WERI-Rb-1 (cell line): ENCODE data around the gene RAPGEFL1.
A peak's percentile ranks its signal among the peaks of the same experiment; 100 is the strongest.

Experiments used
- DNase-seq: peaks from one replicate; pipeline ENCODE4 v3.0.0-alpha.2; 2020
- H3K27ac ChIP-seq: fragments of 250-450 bp; sonication (Bioruptor Pico); 2 replicates; pipeline ENCODE4 v1.5.1; 2020; ENCODE audit warnings: mild to moderate bottlenecking, moderate library complexity
- H3K27me3 ChIP-seq: fragments of 250-450 bp; sonication (Bioruptor Pico); 2 replicates; pipeline ENCODE4 v1.5.1; 2021; ENCODE audit warnings: mild to moderate bottlenecking, low read depth, moderate library complexity; ENCODE audit not compliant: insufficient read depth, severe bottlenecking
- H3K36me3 ChIP-seq: fragments of 250-450 bp; sonication (Bioruptor Pico); 2 replicates; pipeline ENCODE4 v1.5.1; 2020; ENCODE audit warnings: mild to moderate bottlenecking, moderate library complexity
- H3K4me3 ChIP-seq: 2 replicates; pipeline ENCODE4 v1.5.1; 2011; ENCODE audit warnings: low read depth, mild to moderate bottlenecking, control low read depth, low read length
- H3K9me3 ChIP-seq: fragments of 250-450 bp; sonication (Bioruptor Pico); 2 replicates; pipeline ENCODE4 v1.5.1; 2021; ENCODE audit warnings: mild to moderate bottlenecking, moderate library complexity; ENCODE audit not compliant: severe bottlenecking
- CTCF ChIP-seq: IDR thresholded peaks from 2 replicates; pipeline ENCODE4 v1.5.1; 2011; ENCODE audit warnings: low read depth, mild to moderate bottlenecking, control low read depth, inconsistent platforms, low read length

Gene RAPGEFL1

GRCh38 chr17:40180694-40181093, 3.4 kb downstream of the RAPGEFL1 start:
- DNase-seq = no peak
- H3K9me3 ChIP-seq = no peaks in the 10 kb centered on the region
- no peak overlapping the region for H3K27ac ChIP-seq
- TF ChIP-seq CTCF = no peak
- no peaks in the 10 kb centered on the region for H3K27me3 ChIP-seq
- H3K4me3 ChIP-seq = no peak overlapping the region
- H3K36me3 ChIP-seq = peaks cover 30% of the 10 kb centered on the region

GRCh38 chr17:40181205-40181604, 3.9 kb downstream of the RAPGEFL1 start:
- Histone ChIP-seq H3K36me3 (peaks cover 25% of the 10 kb centered on the region), H3K27ac (no peak overlapping the region), H3K9me3 (no peaks in the 10 kb centered on the region), H3K4me3 (no peak overlapping the region), H3K27me3 (no peaks in the 10 kb centered on the region)
- DNase-seq = no peak
- no peak for TF ChIP-seq CTCF

GRCh38 chr17:40182606-40183005, 5.3 kb downstream of the RAPGEFL1 start:
- no peak for TF ChIP-seq CTCF
- Histone ChIP-seq H3K27me3 (no peaks in the 10 kb centered on the region), H3K27ac (no peak overlapping the region), H3K36me3 (peaks cover 16% of the 10 kb centered on the region), H3K4me3 (no peak overlapping the region), H3K9me3 (no peaks in the 10 kb centered on the region)
- DNase-seq = no peak

GRCh38 chr17:40187238-40187637, 10.0 kb downstream of the RAPGEFL1 start:
- H3K27ac ChIP-seq = no peak overlapping the region
- no peaks in the 10 kb centered on the region for H3K27me3 ChIP-seq
- no peak for TF ChIP-seq CTCF
- H3K4me3 ChIP-seq = no peak overlapping the region
- peaks cover 22% of the 10 kb centered on the region for H3K36me3 ChIP-seq
- DNase-seq = no peak
- H3K9me3 ChIP-seq = no peaks in the 10 kb centered on the region

- no peak for DNase-seq
- TF ChIP-seq CTCF = no peak
- no peaks in the 10 kb centered on the region for H3K27me3 ChIP-seq
- H3K9me3 ChIP-seq = no peaks in the 10 kb centered on the region
- H3K4me3 ChIP-seq = no peak overlapping the region
- H3K27ac ChIP-seq = no peak overlapping the region
- H3K36me3 ChIP-seq = peaks cover 37% of the 10 kb centered on the region
Observed at GRCh38 chr17:40188694-40189093, 11.4 kb downstream of the RAPGEFL1 start.

- Histone ChIP-seq H3K9me3 (no peaks in the 10 kb centered on the region), H3K4me3 (no peak overlapping the region), H3K36me3 (peaks cover 34% of the 10 kb centered on the region), H3K27me3 (no peaks in the 10 kb centered on the region), H3K27ac (no peak overlapping the region)
- peak; percentile 82 for DNase-seq
- TF ChIP-seq CTCF = peak; percentile 89
Observed at GRCh38 chr17:40190197-40191021, 13.1 kb downstream of the RAPGEFL1 start.
